NOMO-1 (cell line): Measurements from ENCODE around the gene PTPRN2.
"Not testable (repeated sequence)": the region's sequence is repeated elsewhere in the genome, so short reads cannot be mapped to it uniquely, and the experiment has no call there.

Experiments
- DNase-seq, 2 experiments: peaks; one replicate each; lab custom pipeline; 2025; ENCODE audit not compliant: unreplicated experiment in 2 of 2; lab: John Stamatoyannopoulos, UW

Gene PTPRN2

GRCh38 chr7:158428837-158429753, 158.5 kb downstream of the PTPRN2 start:
- DNase-seq: no peak

- DNase-seq: no peak
Observed at GRCh38 chr7:158428131-158428836, 159.3 kb downstream of the PTPRN2 start.

- not testable (repeated sequence) for DNase-seq
Observed at GRCh38 chr7:158425676-158426075, 161.9 kb downstream of the PTPRN2 start.

GRCh38 chr7:158424531-158424930, 163.1 kb downstream of the PTPRN2 start:
- no peak for DNase-seq

- no peak for DNase-seq
Observed at GRCh38 chr7:158424011-158424410, 163.6 kb downstream of the PTPRN2 start.

GRCh38 chr7:158422887-158423560, 164.6 kb downstream of the PTPRN2 start:
- DNase-seq: no peak

GRCh38 chr7:158422196-158422886, 165.3 kb downstream of the PTPRN2 start:
- DNase-seq: no peak

- no peak for DNase-seq
Observed at GRCh38 chr7:158421361-158421760, 166.3 kb downstream of the PTPRN2 start.

GRCh38 chr7:158420591-158421340, 166.9 kb downstream of the PTPRN2 start:
- no peak for DNase-seq

- no peak for DNase-seq
Observed at GRCh38 chr7:158419238-158419785, 168.3 kb downstream of the PTPRN2 start.

- not testable (repeated sequence) for DNase-seq
Observed at GRCh38 chr7:158418395-158418794, 169.2 kb downstream of the PTPRN2 start.

GRCh38 chr7:158416283-158416933, 171.2 kb downstream of the PTPRN2 start:
- no peak for DNase-seq

GRCh38 chr7:158415316-158415715, 172.3 kb downstream of the PTPRN2 start:
- DNase-seq: no peak

GRCh38 chr7:158414486-158414961, 173.1 kb downstream of the PTPRN2 start:
- DNase-seq: no peak

- DNase-seq: no peak
Observed at GRCh38 chr7:158414002-158414401, 173.6 kb downstream of the PTPRN2 start.

- no peak for DNase-seq
Observed at GRCh38 chr7:158411232-158411950, 176.2 kb downstream of the PTPRN2 start.

- DNase-seq: no peak
Observed at GRCh38 chr7:158410720-158411119, 176.9 kb downstream of the PTPRN2 start.

GRCh38 chr7:158409816-158410330, 177.8 kb downstream of the PTPRN2 start:
- no peak for DNase-seq
